IMR-90 (cell line): Measurements from ENCODE around the gene ALCAM. TPM values are rescaled to one million over a fixed set of nuclear protein-coding genes. Genes with fewer than 3 reads are reported as not detected.

Source experiments
- ATAC-seq: fragments of 200-7000 bp; cut with Tn5 transposase; 2 replicates; pipeline ENCODE4 v1.9.1; 2020; ENCODE audit warnings: low read depth, mild to moderate bottlenecking, moderate library complexity
- BruUV-seq: library from RNA; stranded (reverse); fragments of 400-500 nt; replicated peaks from 2 replicates; lab custom pipeline; 2021; lab: Mats Ljungman, UMichigan
- CTCF ChIA-PET: fragments of 300-600 bp; formaldehyde crosslinking; extraction: SDS; loops from one replicate; lab custom pipeline; 2021; ENCODE audit warnings: antibody characterized with exemption; lab: Yijun Ruan, JAX
- POLR2A ChIA-PET: fragments of 300-600 bp; sonication (Branson Sonifier 250); formaldehyde crosslinking; loops from one replicate; lab custom pipeline; 2022; ENCODE audit warnings: antibody characterized with exemption; ENCODE audit not compliant: unreplicated experiment; lab: Charles Lee
- DNase-seq: peaks from one replicate; pipeline ENCODE4 v3.0.0; 2013
- H2AFZ ChIP-seq: replicated peaks from 2 replicates; pipeline ENCODE3; 2013; ENCODE audit warnings: low read length, mild to moderate bottlenecking; ENCODE audit not compliant: poor library complexity
- H2AK5ac ChIP-seq: 2 replicates; pipeline ENCODE4 v1.6.1; 2013; ENCODE audit warnings: low read depth, low read length, inconsistent platforms
- H2AK9ac ChIP-seq: replicated peaks from 2 replicates; pipeline ENCODE3; 2013; ENCODE audit warnings: mild to moderate bottlenecking, low read depth, low read length, moderate library complexity; ENCODE audit not compliant: poor library complexity
- H2BK120ac ChIP-seq: 2 replicates; pipeline ENCODE4 v1.6.1; 2013; ENCODE audit warnings: low read depth, low read length, inconsistent platforms
- H2BK15ac ChIP-seq: 3 replicates; pipeline ENCODE4 v1.6.1; 2013; ENCODE audit warnings: low read depth, low read length, inconsistent platforms
- H2BK20ac ChIP-seq: 2 replicates; pipeline ENCODE4 v1.6.1; 2013; ENCODE audit warnings: low read depth, mild to moderate bottlenecking, inconsistent platforms, low read length, moderate library complexity
- H2BK5ac ChIP-seq: 2 replicates; pipeline ENCODE4 v1.6.1; 2013; ENCODE audit warnings: mild to moderate bottlenecking, low read depth, low read length, inconsistent platforms; ENCODE audit not compliant: poor library complexity, severe bottlenecking
- H3K14ac ChIP-seq: replicated peaks from 2 replicates; pipeline ENCODE4 v1.6.1; 2013; ENCODE audit warnings: low read depth, low read length, inconsistent platforms
- H3K18ac ChIP-seq: 2 replicates; pipeline ENCODE4 v1.6.1; 2013; ENCODE audit warnings: low read depth, low read length, control low read depth
- H3K23ac ChIP-seq: 2 replicates; pipeline ENCODE4 v1.6.1; 2013; ENCODE audit warnings: low read depth, low read length, inconsistent platforms
- H3K27ac ChIP-seq: 2 replicates; pipeline ENCODE4 v1.5.1; 2013; ENCODE audit warnings: mild to moderate bottlenecking, control low read depth, low read length; ENCODE audit not compliant: insufficient read depth
- H3K27me3 ChIP-seq: 2 replicates; pipeline ENCODE4 v1.6.1; 2013; ENCODE audit warnings: low read length; ENCODE audit not compliant: control insufficient read depth, insufficient read depth
- H3K36me3 ChIP-seq: 2 replicates; pipeline ENCODE4 v1.6.1; 2013; ENCODE audit warnings: low read length, mixed read lengths; ENCODE audit not compliant: control insufficient read depth, insufficient read depth
- H3K4ac ChIP-seq: 2 replicates; pipeline ENCODE4 v1.6.1; 2013; ENCODE audit warnings: low read depth, low read length, inconsistent platforms
- H3K4me1 ChIP-seq: 2 replicates; pipeline ENCODE4 v1.6.1; 2013; ENCODE audit warnings: low read length, mixed read lengths; ENCODE audit not compliant: control insufficient read depth, insufficient read depth
- H3K4me2 ChIP-seq: 2 replicates; pipeline ENCODE4 v1.6.1; 2013; ENCODE audit warnings: low read depth, mild to moderate bottlenecking, control low read depth, low read length, moderate library complexity
- H3K4me3 ChIP-seq: 2 replicates; pipeline ENCODE4 v1.5.1; 2013; ENCODE audit warnings: low read depth, mild to moderate bottlenecking, control low read depth, low read length, moderate library complexity; ENCODE audit not compliant: insufficient read depth
- H3K56ac ChIP-seq: 2 replicates; pipeline ENCODE4 v1.6.1; 2013; ENCODE audit warnings: low read length, inconsistent platforms; ENCODE audit not compliant: insufficient read depth; ENCODE audit errors: extremely low read depth
- H3K79me1 ChIP-seq, 2 experiments: 2 replicates each; pipeline ENCODE4 v1.6.1; 2013; ENCODE audit warnings: low read length in 2 of 2, inconsistent platforms in 1 of 2, low read depth in 1 of 2
- H3K9ac ChIP-seq: 2 replicates; pipeline ENCODE4 v1.6.1; 2013; ENCODE audit warnings: low read depth, low read length, control low read depth
- H3K9me1 ChIP-seq: 2 replicates; pipeline ENCODE4 v1.6.1; 2013; ENCODE audit warnings: low read length, inconsistent platforms; ENCODE audit not compliant: insufficient read depth
- H3K9me3 ChIP-seq: 2 replicates; pipeline ENCODE4 v1.6.1; 2013; ENCODE audit warnings: low read length; ENCODE audit not compliant: control insufficient read depth, insufficient read depth
- H4K20me1 ChIP-seq: 2 replicates; pipeline ENCODE4 v1.6.1; 2013; ENCODE audit warnings: low read length, inconsistent platforms; ENCODE audit not compliant: insufficient read depth
- H4K5ac ChIP-seq: 2 replicates; pipeline ENCODE4 v1.6.1; 2013; ENCODE audit warnings: mild to moderate bottlenecking, low read depth, low read length, control low read depth
- H4K8ac ChIP-seq, 2 experiments: 2 replicates each; pipeline ENCODE4 v1.6.1; 2013; ENCODE audit warnings: low read depth in 2 of 2, low read length in 2 of 2, control low read depth in 1 of 2, inconsistent platforms in 1 of 2
- H4K91ac ChIP-seq: 2 replicates; pipeline ENCODE4 v1.6.1; 2013; ENCODE audit warnings: low read depth, low read length, inconsistent platforms; ENCODE audit not compliant: insufficient read depth
- BHLHE40 ChIP-seq: fragments of 150-350 bp; IDR thresholded peaks from 2 replicates; pipeline ENCODE4 v1.6.1; 2016; ENCODE audit warnings: mild to moderate bottlenecking, low read depth, low read length
- CHD1 ChIP-seq: IDR thresholded peaks from 2 replicates; pipeline ENCODE4 v1.6.1; 2012; ENCODE audit warnings: low read depth, low read length, improper control_type of control experiment
- ELK1 ChIP-seq: fragments of 150-350 bp; IDR thresholded peaks from 2 replicates; pipeline ENCODE4 v1.6.1; 2016; ENCODE audit warnings: low read depth, mild to moderate bottlenecking, low read length, moderate library complexity, borderline replicate concordance
- POLR2A ChIP-seq: IDR thresholded peaks from 2 replicates; pipeline ENCODE4 v1.6.1; 2012; ENCODE audit warnings: mild to moderate bottlenecking, low read depth, low read length
- RAD21 ChIP-seq: IDR thresholded peaks from 2 replicates; pipeline ENCODE4 v1.6.1; 2012; ENCODE audit warnings: low read length, improper control_type of control experiment
- SMC3 ChIP-seq: fragments of 150-350 bp; IDR thresholded peaks from 2 replicates; pipeline ENCODE4 v1.6.1; 2016; ENCODE audit warnings: low read depth, mild to moderate bottlenecking, antibody characterized with exemption, low read length, moderate library complexity
- WGBS, 2 experiments: methylation state at CpG; one replicate each; pipeline versions ENCODE4 v1.1.5 to v1.1.7; 2013; ENCODE audit warnings: missing lambda C conversion rate in 2 of 2; ENCODE audit not compliant: insufficient read length in 1 of 2; ENCODE audit errors: extremely low coverage in 2 of 2; 5-methylcytosine and 5-hydroxymethylcytosine counted together
- dilution Hi-C: fragments of 300-500 bp; cut with HindIII; formaldehyde crosslinking; loops from one replicate; pipeline ENCODE4 v1.14.3; 2018; ENCODE audit warnings: low sequenced_read_pairs; ENCODE audit not compliant: unreplicated experiment
- in situ Hi-C: fragments of 300-500 bp; cut with MboI; formaldehyde crosslinking; loops from 3 replicates; pipeline ENCODE4 v1.14.3; 2019; ENCODE audit warnings: low sequenced_read_pairs, inconsistent platforms, mixed read lengths
- intact Hi-C: fragments of 100-400 bp; cut with micrococcal nuclease; formaldehyde crosslinking; loops from 2 replicates; pipeline ENCODE4 v1.10.0; 2022
- polyA plus RNA-seq, 3 experiments: library from polyadenylated mRNA; depleted of rRNA; stranded (reverse); fragments of >200 nt; gene quantifications; 2 replicates each; pipeline ENCODE4 v1.2.3, GENCODE V29; 2012; ENCODE audit warnings: low replicate concordance in 1 of 3
- total RNA-seq: library from RNA; depleted of rRNA; stranded (reverse); fragments of >200 nt; gene quantifications from 2 replicates; pipeline ENCODE4 v1.2.3, GENCODE V29; 2012
- TF ChIP-seq, protein P1 (sequence below): fragments of 150-350 bp; IDR thresholded peaks from 2 replicates; pipeline ENCODE4 v1.6.1; 2017; ENCODE audit warnings: mild to moderate bottlenecking, antibody characterized with exemption, low read length, low read depth

The ALCAM gene
- total and polyA plus RNA-seq, 2 of the 4 experiments (the other 2 are of a cell fraction) = 117 to 423 TPM

DNA sequence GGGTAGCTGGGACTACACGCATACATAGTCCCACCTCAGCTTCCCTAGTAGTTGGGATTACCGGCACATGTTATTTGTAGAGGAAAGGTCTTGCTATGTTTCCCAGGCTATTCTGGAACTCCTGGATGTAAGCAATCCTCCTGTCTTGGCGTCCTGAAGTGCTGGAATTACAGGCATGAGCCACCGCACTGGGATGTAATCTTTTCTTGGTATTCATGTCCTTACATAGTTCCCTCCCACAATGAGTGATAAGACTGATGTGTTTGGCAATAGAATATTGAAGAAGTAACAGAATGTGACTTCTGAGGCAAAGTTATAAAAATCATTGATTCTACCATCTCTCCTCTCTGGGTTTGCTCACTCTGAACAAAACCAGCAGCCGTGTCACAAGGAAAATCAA, 22.7 kb upstream of the ALCAM start:
- Histone ChIP-seq H2BK15ac (no peak overlapping the region; the same call in 2 of the 3 replicates), H2BK120ac (no peak overlapping the region), H2AFZ (no peak overlapping the region), H3K36me3 (no peaks in the 10 kb centered on the region), H3K4me2 (no peak overlapping the region), H2BK20ac (no peak overlapping the region), H2AK9ac (no peak overlapping the region), H2BK5ac (no peak overlapping the region), H3K9ac (no peak overlapping the region), H3K4me3 (no peak overlapping the region), H3K27ac (no peak overlapping the region), H3K9me1 (no peaks in the 10 kb centered on the region), H3K9me3 (peaks cover 2% of the 10 kb centered on the region; the same call in 1 of the 2 replicates), H4K91ac (no peak overlapping the region), H4K8ac (no peak overlapping the region), H3K27me3 (no peaks in the 10 kb centered on the region), H3K4me1 (no peaks in the 10 kb centered on the region), H3K18ac (no peak overlapping the region), H2AK5ac (no peak overlapping the region), H3K4ac (no peak overlapping the region), H3K56ac (no peak overlapping the region), H3K14ac (no peak overlapping the region), H4K5ac (no peak overlapping the region), H3K23ac (no peak overlapping the region), H4K20me1 (no peaks in the 10 kb centered on the region), H3K79me1 (no peaks in the 10 kb centered on the region)
- intact Hi-C loops = no loop called here
- DNase-seq (no peak), ATAC-seq (no peak)
- no TSS peak for BruUV-seq
- ChIA-PET CTCF (no interaction called here), POLR2A (no interaction called here)
- in situ Hi-C loops = no loop called here
- dilution Hi-C loops = no loop called here
- no CpG with 5 or more reads among the region's 5 CpGs for WGBS, 2 experiments
- TF ChIP-seq SMC3 = no peak
- TF ChIP-seq, protein P1, sequence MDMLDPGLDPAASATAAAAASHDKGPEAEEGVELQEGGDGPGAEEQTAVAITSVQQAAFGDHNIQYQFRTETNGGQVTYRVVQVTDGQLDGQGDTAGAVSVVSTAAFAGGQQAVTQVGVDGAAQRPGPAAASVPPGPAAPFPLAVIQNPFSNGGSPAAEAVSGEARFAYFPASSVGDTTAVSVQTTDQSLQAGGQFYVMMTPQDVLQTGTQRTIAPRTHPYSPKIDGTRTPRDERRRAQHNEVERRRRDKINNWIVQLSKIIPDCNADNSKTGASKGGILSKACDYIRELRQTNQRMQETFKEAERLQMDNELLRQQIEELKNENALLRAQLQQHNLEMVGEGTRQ = no peak
- no peak for TF ChIP-seq POLR2A
- TF ChIP-seq BHLHE40 = no peak
- no peak for TF ChIP-seq ELK1
- TF ChIP-seq RAD21 = no peak
- TF ChIP-seq CHD1 = no peak
